ENCODE measurements around the gene SORCS2. TPM values are rescaled to one million over a fixed set of nuclear protein-coding genes. Genes with fewer than 3 reads are reported as not detected.

Gene SORCS2
- polyA plus RNA-seq, 1 of the 3 experiments (the other 2 are of a cell fraction): 1.6 TPM

- TF ChIP-seq USF1 (IDR thresholded peaks at IDR 0.05; ENCODE audit: borderline replicate concordance, low read depth) (no peak), REST (IDR thresholded peaks at IDR 0.05; ENCODE audit: low read depth, low read length) (no peak), EP300 (IDR thresholded peaks at IDR 0.05; ENCODE audit: borderline replicate concordance in 1 of 2, low read depth in 1 of 2, low read length in 1 of 2) (peak; percentile 14 to 58; a peak in 2 of 4 replicates)
Observed at GRCh38 chr4:7398104-7398423, 205.7 kb downstream of the SORCS2 start (continued).

GRCh38 chr4:7398788-7399439 lies 206.6 kb downstream of the SORCS2 start:
- H3K4me3 ChIP-seq (ENCODE audit: low read depth in 2 of 2, low read length in 1 of 2): no peak overlapping the region
- no peak overlapping the region for H3K9ac ChIP-seq
- H3K36me3 ChIP-seq (replicated peaks in 1 of 2; ENCODE audit: control insufficient read depth in 1 of 2, insufficient read depth in 2 of 2, low read length in 1 of 2): no peaks in the 10 kb centered on the region
- no peak for DNase-seq
- WGBS (ENCODE audit: low lambda C conversion rate): 71% methylated on average over 8 of the region's 8 CpGs
- ChIA-PET CTCF (interaction anchor here (1.5 kb wide), 1 partner anchor 15 kb away, joined by 4 read pairs; no protein-coding TSS in a partner anchor), POLR2A (no interaction called here)
- H2AFZ ChIP-seq (ENCODE audit: low read depth): no peak overlapping the region
- H3K4me1 ChIP-seq (ENCODE audit: control insufficient read depth in 1 of 2, insufficient read depth in 2 of 2, low read depth in 1 of 2, low read length in 1 of 2): peaks cover 0 to 14% of the 10 kb centered on the region in 2 experiments; a peak in 2 of 4 replicates
- H3K4me2 ChIP-seq: no peak overlapping the region
- peaks cover 19% of the 10 kb centered on the region; the same call in 1 of the 2 replicates for H3K27me3 ChIP-seq (ENCODE audit: insufficient read depth)
- no peaks in the 10 kb centered on the region for H3K9me3 ChIP-seq
- H3K79me2 ChIP-seq (ENCODE audit: insufficient read depth): no peaks in the 10 kb centered on the region
- TF ChIP-seq SIN3A (IDR thresholded peaks at IDR 0.05; ENCODE audit: borderline replicate concordance, low read depth, low read length): no peak
- TF ChIP-seq GATA2 (CRISPR knock-in tag; IDR thresholded peaks at IDR 0.05): no peak
- TF ChIP-seq FOSL2 (IDR thresholded peaks at IDR 0.05; ENCODE audit: borderline replicate concordance, low read depth): no peak
- TF ChIP-seq GABPA (IDR thresholded peaks at IDR 0.05; ENCODE audit: low read depth): no peak
- TF ChIP-seq TAF1 (IDR thresholded peaks at IDR 0.05; ENCODE audit: borderline replicate concordance, low read depth, low read length): no peak
- TF ChIP-seq SMC3 (IDR thresholded peaks at IDR 0.05; ENCODE audit: low read depth, low read length): no peak
- no peak for TF ChIP-seq USF2 (IDR thresholded peaks at IDR 0.05; ENCODE audit: borderline replicate concordance, low read depth, low read length)
- TF ChIP-seq ZBTB33 (IDR thresholded peaks at IDR 0.05; ENCODE audit: borderline replicate concordance, low read depth): no peak
- TF ChIP-seq FOXJ3 (CRISPR knock-in tag; IDR thresholded peaks at IDR 0.05): no peak
- TF ChIP-seq RFX5 (IDR thresholded peaks at IDR 0.05; ENCODE audit: low read length): no peak
- no peak for TF ChIP-seq USF1 (IDR thresholded peaks at IDR 0.05; ENCODE audit: borderline replicate concordance, low read depth)
- no peak for TF ChIP-seq PBX3 (IDR thresholded peaks at IDR 0.05)
- TF ChIP-seq MEF2A (IDR thresholded peaks at IDR 0.05; ENCODE audit: borderline replicate concordance, low read depth): no peak
- no peak for TF ChIP-seq IRF3 (IDR thresholded peaks at IDR 0.05; ENCODE audit: low read depth, low read length)
- TF ChIP-seq YY1 (IDR thresholded peaks at IDR 0.05; ENCODE audit: low read depth): no peak
- TF ChIP-seq MXI1 (IDR thresholded peaks at IDR 0.05; ENCODE audit: low read depth, low read length): no peak
- TF ChIP-seq EP300 (IDR thresholded peaks at IDR 0.05; ENCODE audit: borderline replicate concordance in 1 of 2, low read depth in 1 of 2, low read length in 1 of 2): no peak
- H3K9me2 ChIP-seq: no peaks in the 10 kb centered on the region
- H4K20me1 ChIP-seq (ENCODE audit: insufficient read depth): no peaks in the 10 kb centered on the region
- no peaks in the 10 kb centered on the region for H3F3A ChIP-seq (replicated peaks; ENCODE audit: insufficient read depth)
- no peak overlapping the region for H3K27ac ChIP-seq (ENCODE audit: low read depth in 2 of 2, low read length in 1 of 2)

All from SK-N-SH (cell line).